ENCODE data around the gene PROB1. TPM values are rescaled to one million over a fixed set of nuclear protein-coding genes. Genes with fewer than 3 reads are reported as not detected.

The PROB1 gene
- total and polyA plus RNA-seq, 9 of the 15 experiments (the other 6 are each of a cell fraction or from before 2014, with no cell fraction given): 0.01 to 1.8 (median 0.47) TPM

DNA sequence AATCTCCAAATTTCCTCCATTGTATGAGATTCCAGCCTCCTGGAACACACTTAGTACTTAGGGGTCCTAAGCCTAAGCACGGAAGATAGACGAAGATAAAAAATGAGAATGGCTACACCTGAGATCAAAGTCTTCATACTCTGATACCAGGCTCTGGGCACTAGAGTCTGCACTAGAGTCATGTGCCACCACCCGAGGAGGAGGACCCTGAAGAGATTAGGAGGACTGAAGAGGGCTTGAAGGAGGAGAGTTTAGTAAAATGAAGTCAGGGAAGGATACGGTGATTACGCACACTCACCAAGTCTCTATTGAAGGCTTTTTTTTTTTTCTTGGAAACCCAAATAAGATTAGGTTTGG is 9.6 kb upstream of the PROB1 start:
- peak overlapping the region; percentile 90 for H3K27ac ChIP-seq (ENCODE audit: extremely low read depth, low read depth, low read length)
- H3K27me3 ChIP-seq (ENCODE audit: control insufficient read depth in 2 of 2, insufficient read depth in 2 of 2, low read length in 2 of 2): no peaks in the 10 kb centered on the region
- BruUV-seq (replicated peaks): no TSS peak
- CTCF ChIA-PET (ENCODE audit: low intra/inter-chr PET ratio): no interaction called here
- H3K4me2 ChIP-seq (ENCODE audit: insufficient read depth, low read length): peak overlapping the region; percentile 99
- no peaks in the 10 kb centered on the region for H3K9me3 ChIP-seq (replicated peaks; ENCODE audit: control insufficient read depth, insufficient read depth, low read depth, low read length)
- in situ Hi-C loops (cut with MboI): no loop called here
- no peaks in the 10 kb centered on the region for H3K79me2 ChIP-seq (ENCODE audit: control insufficient read depth, insufficient read depth, low read length)
- H3K9ac ChIP-seq (ENCODE audit: insufficient read depth in 1 of 2, low read depth in 2 of 2, low read length in 2 of 2): peak overlapping the region; percentile 73 to 88
- 0 out of 3 replicates have a peak, but pooled peaks cover 2% of the 10 kb centered on the region for H3K36me3 ChIP-seq (ENCODE audit: control insufficient read depth, insufficient read depth, low read length)
- H3K9me1 ChIP-seq (ENCODE audit: control insufficient read depth, insufficient read depth, low read length): no peaks in the 10 kb centered on the region
- peak overlapping the region; percentile 50 for H3K4me3 ChIP-seq
- no peak for DNase-seq (ENCODE audit: extremely low read depth in 1 of 4, low spot score in 3 of 4)
- no peak for ATAC-seq
- H3K4me1 ChIP-seq (replicated peaks in 1 of 2; ENCODE audit: control insufficient read depth in 2 of 2, insufficient read depth in 2 of 2, low read length in 2 of 2): peaks cover 11 to 15% of the 10 kb centered on the region in 2 experiments; a peak in 4 of 5 replicates
- intact Hi-C loops (cut with micrococcal nuclease): loop anchor here (5.0 kb wide), 1 partner anchor 62 kb away; the partner anchor contains the start of gene PAIP2
- H4K20me1 ChIP-seq (replicated peaks; ENCODE audit: control insufficient read depth, insufficient read depth, low read length): no peaks in the 10 kb centered on the region
- POLR2A ChIA-PET: interaction anchor here (0.6 to 1.6 kb wide), 5 partner anchors 10 to 370 kb away, joined by 3 to 5 read pairs (median 3); no protein-coding TSS in a partner anchor
- 50% methylated on average over 5 of the region's 5 CpGs for WGBS (ENCODE audit: insufficient coverage, low coverage, missing lambda C conversion rate)
- no peak for FAIRE-seq
- H2AFZ ChIP-seq (ENCODE audit: low read depth, low read length): peak overlapping the region; percentile 97
- TF ChIP-seq CEBPG (CRISPR knock-in tag; IDR thresholded peaks at IDR 0.05) (no peak), CEBPG (tag; conservative IDR thresholded peaks at IDR 0.05 in 1 of 2, IDR thresholded peaks at IDR 0.05 in 1 of 2) (0 out of 4 replicates have a peak, but pooled peaks of 1 of the 2 experiments have one; percentile 10), TAF7 (tag; IDR thresholded peaks at IDR 0.05) (0 out of 2 replicates have a peak, but pooled peaks have one; percentile 28), BACH1 (tag; IDR thresholded peaks at IDR 0.05) (peak; percentile 42; the same call in 1 of the 2 replicates), KAT7 (CRISPR knock-in tag; IDR thresholded peaks at IDR 0.05; ENCODE audit: borderline replicate concordance) (no peak), FOXK2 (conservative IDR thresholded peaks at IDR 0.05 in 1 of 2, IDR thresholded peaks at IDR 0.05 in 1 of 2; ENCODE audit: low read depth in 2 of 2) (no peak), NR2C2 (CRISPR knock-in tag; IDR thresholded peaks at IDR 0.05) (no peak), NR2C2 (tag; IDR thresholded peaks at IDR 0.05) (peak; percentile 6; the same call in 1 of the 2 replicates)
- TF ChIP-seq, protein P1, sequence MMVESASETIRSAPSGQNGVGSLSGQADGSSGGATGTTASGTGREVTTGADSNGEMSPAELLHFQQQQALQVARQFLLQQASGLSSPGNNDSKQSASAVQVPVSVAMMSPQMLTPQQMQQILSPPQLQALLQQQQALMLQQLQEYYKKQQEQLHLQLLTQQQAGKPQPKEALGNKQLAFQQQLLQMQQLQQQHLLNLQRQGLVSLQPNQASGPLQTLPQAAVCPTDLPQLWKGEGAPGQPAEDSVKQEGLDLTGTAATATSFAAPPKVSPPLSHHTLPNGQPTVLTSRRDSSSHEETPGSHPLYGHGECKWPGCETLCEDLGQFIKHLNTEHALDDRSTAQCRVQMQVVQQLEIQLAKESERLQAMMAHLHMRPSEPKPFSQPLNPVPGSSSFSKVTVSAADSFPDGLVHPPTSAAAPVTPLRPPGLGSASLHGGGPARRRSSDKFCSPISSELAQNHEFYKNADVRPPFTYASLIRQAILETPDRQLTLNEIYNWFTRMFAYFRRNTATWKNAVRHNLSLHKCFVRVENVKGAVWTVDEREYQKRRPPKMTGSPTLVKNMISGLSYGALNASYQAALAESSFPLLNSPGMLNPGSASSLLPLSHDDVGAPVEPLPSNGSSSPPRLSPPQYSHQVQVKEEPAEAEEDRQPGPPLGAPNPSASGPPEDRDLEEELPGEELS (CRISPR knock-in tag; IDR thresholded peaks at IDR 0.05; ENCODE audit: borderline replicate concordance): no peak
- TF ChIP-seq, protein P2, sequence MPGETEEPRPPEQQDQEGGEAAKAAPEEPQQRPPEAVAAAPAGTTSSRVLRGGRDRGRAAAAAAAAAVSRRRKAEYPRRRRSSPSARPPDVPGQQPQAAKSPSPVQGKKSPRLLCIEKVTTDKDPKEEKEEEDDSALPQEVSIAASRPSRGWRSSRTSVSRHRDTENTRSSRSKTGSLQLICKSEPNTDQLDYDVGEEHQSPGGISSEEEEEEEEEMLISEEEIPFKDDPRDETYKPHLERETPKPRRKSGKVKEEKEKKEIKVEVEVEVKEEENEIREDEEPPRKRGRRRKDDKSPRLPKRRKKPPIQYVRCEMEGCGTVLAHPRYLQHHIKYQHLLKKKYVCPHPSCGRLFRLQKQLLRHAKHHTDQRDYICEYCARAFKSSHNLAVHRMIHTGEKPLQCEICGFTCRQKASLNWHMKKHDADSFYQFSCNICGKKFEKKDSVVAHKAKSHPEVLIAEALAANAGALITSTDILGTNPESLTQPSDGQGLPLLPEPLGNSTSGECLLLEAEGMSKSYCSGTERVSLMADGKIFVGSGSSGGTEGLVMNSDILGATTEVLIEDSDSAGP (CRISPR knock-in tag; IDR thresholded peaks at IDR 0.05): no peak
- TF ChIP-seq, protein P3, sequence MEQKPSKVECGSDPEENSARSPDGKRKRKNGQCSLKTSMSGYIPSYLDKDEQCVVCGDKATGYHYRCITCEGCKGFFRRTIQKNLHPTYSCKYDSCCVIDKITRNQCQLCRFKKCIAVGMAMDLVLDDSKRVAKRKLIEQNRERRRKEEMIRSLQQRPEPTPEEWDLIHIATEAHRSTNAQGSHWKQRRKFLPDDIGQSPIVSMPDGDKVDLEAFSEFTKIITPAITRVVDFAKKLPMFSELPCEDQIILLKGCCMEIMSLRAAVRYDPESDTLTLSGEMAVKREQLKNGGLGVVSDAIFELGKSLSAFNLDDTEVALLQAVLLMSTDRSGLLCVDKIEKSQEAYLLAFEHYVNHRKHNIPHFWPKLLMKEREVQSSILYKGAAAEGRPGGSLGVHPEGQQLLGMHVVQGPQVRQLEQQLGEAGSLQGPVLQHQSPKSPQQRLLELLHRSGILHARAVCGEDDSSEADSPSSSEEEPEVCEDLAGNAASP (IDR thresholded peaks at IDR 0.05): no peak
- TF ChIP-seq, protein P4, sequence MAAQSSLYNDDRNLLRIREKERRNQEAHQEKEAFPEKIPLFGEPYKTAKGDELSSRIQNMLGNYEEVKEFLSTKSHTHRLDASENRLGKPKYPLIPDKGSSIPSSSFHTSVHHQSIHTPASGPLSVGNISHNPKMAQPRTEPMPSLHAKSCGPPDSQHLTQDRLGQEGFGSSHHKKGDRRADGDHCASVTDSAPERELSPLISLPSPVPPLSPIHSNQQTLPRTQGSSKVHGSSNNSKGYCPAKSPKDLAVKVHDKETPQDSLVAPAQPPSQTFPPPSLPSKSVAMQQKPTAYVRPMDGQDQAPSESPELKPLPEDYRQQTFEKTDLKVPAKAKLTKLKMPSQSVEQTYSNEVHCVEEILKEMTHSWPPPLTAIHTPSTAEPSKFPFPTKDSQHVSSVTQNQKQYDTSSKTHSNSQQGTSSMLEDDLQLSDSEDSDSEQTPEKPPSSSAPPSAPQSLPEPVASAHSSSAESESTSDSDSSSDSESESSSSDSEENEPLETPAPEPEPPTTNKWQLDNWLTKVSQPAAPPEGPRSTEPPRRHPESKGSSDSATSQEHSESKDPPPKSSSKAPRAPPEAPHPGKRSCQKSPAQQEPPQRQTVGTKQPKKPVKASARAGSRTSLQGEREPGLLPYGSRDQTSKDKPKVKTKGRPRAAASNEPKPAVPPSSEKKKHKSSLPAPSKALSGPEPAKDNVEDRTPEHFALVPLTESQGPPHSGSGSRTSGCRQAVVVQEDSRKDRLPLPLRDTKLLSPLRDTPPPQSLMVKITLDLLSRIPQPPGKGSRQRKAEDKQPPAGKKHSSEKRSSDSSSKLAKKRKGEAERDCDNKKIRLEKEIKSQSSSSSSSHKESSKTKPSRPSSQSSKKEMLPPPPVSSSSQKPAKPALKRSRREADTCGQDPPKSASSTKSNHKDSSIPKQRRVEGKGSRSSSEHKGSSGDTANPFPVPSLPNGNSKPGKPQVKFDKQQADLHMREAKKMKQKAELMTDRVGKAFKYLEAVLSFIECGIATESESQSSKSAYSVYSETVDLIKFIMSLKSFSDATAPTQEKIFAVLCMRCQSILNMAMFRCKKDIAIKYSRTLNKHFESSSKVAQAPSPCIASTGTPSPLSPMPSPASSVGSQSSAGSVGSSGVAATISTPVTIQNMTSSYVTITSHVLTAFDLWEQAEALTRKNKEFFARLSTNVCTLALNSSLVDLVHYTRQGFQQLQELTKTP (IDR thresholded peaks at IDR 0.05; ENCODE audit: low read depth in 1 of 2, partially characterized antibody in 2 of 2): peak in 1 of 2 experiments; percentile 21
